Prostate gland (tissue), 2 donors: ENCODE measurements around the gene DTNB. TPM values are rescaled to one million over a fixed set of nuclear protein-coding genes. Genes with fewer than 3 reads are reported as not detected.
A peak's percentile ranks its signal among the peaks of the same experiment; 100 is the strongest.

Experiments used
- DNase-seq: peaks from one replicate; pipeline ENCODE4 v3.0.0-alpha.2; 2019; ENCODE audit warnings: low spot score
- H3K27ac ChIP-seq, 2 donors: fragments of 200-600 bp; sonication (generic); 2 replicates each; pipeline ENCODE4 v1.5.1; 2017 to 2019
- H3K27me3 ChIP-seq: fragments of 200-600 bp; sonication (generic); replicated peaks from 2 replicates; pipeline ENCODE4 v1.5.1; 2019; ENCODE audit not compliant: insufficient read depth
- H3K36me3 ChIP-seq, 2 donors: fragments of 200-600 bp; sonication (generic); 1 replicate in 1 of 2; 2 replicates in 1 of 2; pipeline versions ENCODE4 v1.5.1 to v1.8.1; 2017 to 2019
- H3K4me1 ChIP-seq: fragments of 200-600 bp; sonication (generic); replicated peaks from 2 replicates; pipeline ENCODE4 v1.5.1; 2019
- H3K4me3 ChIP-seq, 2 donors: fragments of 200-600 bp; sonication (generic); 2 replicates each; pipeline ENCODE4 v1.5.1; 2017 to 2019
- H3K9me3 ChIP-seq: fragments of 200-600 bp; sonication (generic); 2 replicates; pipeline ENCODE4 v1.5.1; 2017
- CTCF ChIP-seq, 4 experiments: fragments of 200-600 bp in 2 of 4; fragments of 450-650 bp in 2 of 4; sonication (generic) in 2 of 4; IDR thresholded peaks; 1 replicate in 3 of 4; 2 replicates in 1 of 4; pipeline ENCODE4 v1.5.1; 2016 to 2019; ENCODE audit warnings: antibody characterized with exemption in 4 of 4, mild to moderate bottlenecking in 2 of 4, moderate library complexity in 2 of 4
- POLR2A ChIP-seq: fragments of 450-650 bp; IDR thresholded peaks from one replicate; pipeline ENCODE4 v1.6.1; 2016; ENCODE audit warnings: antibody characterized with exemption, mild to moderate bottlenecking
- POLR2AphosphoS5 ChIP-seq: sonication (generic); formaldehyde crosslinking; IDR thresholded peaks from one replicate; pipeline ENCODE4 v1.6.1; 2017; ENCODE audit warnings: antibody characterized with exemption
- whole genome bisulfite sequencing: methylation state at CpG from one replicate; pipeline ENCODE4 v1.1.5; 2018; 5-methylcytosine and 5-hydroxymethylcytosine counted together
- intact Hi-C: fragments of 100-400 bp; cut with DNase I; formaldehyde crosslinking; loops from one replicate; pipeline ENCODE4 v1.14.2; 2022
- total RNA-seq, 2 donors: library from RNA; depleted of rRNA; stranded (reverse); fragments of >200 nt; gene quantifications; one replicate each; pipeline ENCODE4 v1.1.0, GENCODE V29; 2016

Gene DTNB
- total RNA-seq, 2 donors from 2014 or later = 47.0 to 61.9 TPM

DNA sequence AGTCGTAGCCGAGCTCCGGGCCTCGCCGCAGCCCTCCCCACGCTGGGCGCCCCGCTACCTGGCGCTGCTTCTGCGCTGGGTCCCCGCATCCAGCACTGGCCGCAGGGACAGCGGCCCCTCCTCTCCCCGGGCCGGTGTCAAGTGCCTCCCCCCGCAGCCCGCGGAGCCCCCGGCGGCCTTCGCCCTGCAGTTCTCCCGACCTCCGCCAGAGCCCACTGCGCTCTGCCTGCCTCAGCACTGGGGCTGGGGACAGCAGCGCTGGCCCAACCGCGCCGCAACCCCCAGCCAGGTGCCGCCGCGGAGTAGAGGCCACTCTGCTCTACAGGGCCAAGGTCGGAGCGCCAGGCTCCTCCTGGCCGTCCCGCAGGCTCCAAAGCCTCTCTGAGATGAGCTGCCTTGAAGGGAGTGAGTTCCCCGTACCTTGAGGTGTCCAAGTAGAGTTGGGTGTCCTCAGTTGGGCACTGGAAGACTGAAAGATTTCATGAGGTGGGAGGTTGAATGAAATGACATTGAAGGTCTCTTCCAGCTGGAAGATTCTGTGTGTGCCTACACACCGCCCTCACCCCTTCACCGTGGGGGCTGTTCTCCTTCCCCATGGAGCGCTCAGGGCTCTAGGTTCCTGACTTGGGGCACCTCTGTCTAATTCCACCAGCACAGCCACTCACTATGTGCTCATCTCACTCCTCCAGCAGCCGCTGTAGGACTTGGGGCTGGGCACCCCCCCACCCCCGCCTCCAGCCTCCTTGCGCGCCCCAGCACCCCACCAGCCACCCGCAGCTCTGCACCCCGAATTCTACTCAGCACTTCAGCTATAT is 330.8 kb downstream of the DTNB start:
- peak; percentile 69 for DNase-seq
- H3K27me3 ChIP-seq = no peaks in the 10 kb centered on the region
- intact Hi-C loops = loop anchor here (1.0 to 10.0 kb wide), 3 partner anchors 32 to 322 kb away; no protein-coding TSS in a partner anchor
- H3K27ac ChIP-seq = peak overlapping the region; percentile 68 to 85
- no peaks in the 10 kb centered on the region for H3K36me3 ChIP-seq
- peak overlapping the region; percentile 73 to 75 for H3K4me3 ChIP-seq
- WGBS = 20% methylated on average over 43 of the region's 45 CpGs
- peak; percentile 43 for TF ChIP-seq POLR2A
- peak; percentile 79 to 99 (median 95) for TF ChIP-seq CTCF (IDR thresholded peaks at IDR 0.05)
- peak; percentile 65 for TF ChIP-seq POLR2AphosphoS5
- no peaks in the 10 kb centered on the region for H3K9me3 ChIP-seq
- H3K4me1 ChIP-seq = peaks cover 5% of the 10 kb centered on the region

- Histone ChIP-seq H3K27me3 (no peaks in the 10 kb centered on the region), H3K4me1 (peaks cover 5% of the 10 kb centered on the region), H3K9me3 (no peaks in the 10 kb centered on the region), H3K4me3 (peak within 1 kb of the TSS; percentile 73 to 75), H3K27ac (peak within 1 kb of the TSS; percentile 81 to 85), H3K36me3 (no peaks in the 10 kb centered on the region)
- intact Hi-C loops = loop anchor here (1.0 to 10.0 kb wide), 3 partner anchors 33 to 323 kb away; no protein-coding TSS in a partner anchor
- TF ChIP-seq CTCF (IDR thresholded peaks at IDR 0.05) (no peak), POLR2A (no peak), POLR2AphosphoS5 (no peak)
- peak; percentile 67 for DNase-seq
- 2% methylated on average over 32 of the region's 100 CpGs for WGBS
Measured at GRCh38 chr2:25341753-25342371, 331.5 kb downstream of the DTNB start, which contains the start of gene DNMT3A. DNMT3A (minus strand) TSS chr2:25341925; CDS start chr2:25313984, 27,941 bp downstream.

- peaks cover 5% of the 10 kb centered on the region for H3K4me1 ChIP-seq
- under 1% methylated on average over 24 of the region's 104 CpGs for WGBS
- peak overlapping the region; percentile 78 to 81 for H3K27ac ChIP-seq
- TF ChIP-seq POLR2A = no peak
- no peak for TF ChIP-seq POLR2AphosphoS5
- TF ChIP-seq CTCF (IDR thresholded peaks at IDR 0.05) = no peak
- DNase-seq = no peak
- intact Hi-C loops = loop anchor here (10.0 kb wide), 1 partner anchor 324 kb away; no protein-coding TSS in a partner anchor
- no peaks in the 10 kb centered on the region for H3K36me3 ChIP-seq
- peak overlapping the region; percentile 73 to 75 for H3K4me3 ChIP-seq
- no peaks in the 10 kb centered on the region for H3K9me3 ChIP-seq
- no peaks in the 10 kb centered on the region for H3K27me3 ChIP-seq
Measured at GRCh38 chr2:25341011-25341727, 332.2 kb downstream of the DTNB start.

- DNase-seq = no peak
- Histone ChIP-seq H3K9me3 (no peaks in the 10 kb centered on the region), H3K27me3 (no peaks in the 10 kb centered on the region), H3K36me3 (no peaks in the 10 kb centered on the region), H3K4me1 (peaks cover 5% of the 10 kb centered on the region), H3K4me3 (peak overlapping the region; percentile 73 to 75), H3K27ac (peak overlapping the region; percentile 78 to 81)
- intact Hi-C loops = loop anchor here (10.0 kb wide), 1 partner anchor 324 kb away; no protein-coding TSS in a partner anchor
- 3% methylated on average over 64 of the region's 73 CpGs for WGBS
- TF ChIP-seq POLR2A (no peak), POLR2AphosphoS5 (no peak), CTCF (IDR thresholded peaks at IDR 0.05) (no peak)
Measured at GRCh38 chr2:25340181-25340921, 333.0 kb downstream of the DTNB start.
